K562 (cell line): Measurements from ENCODE around the gene ZBTB25.

Experiments used
- CTCF ChIP-seq, 3 experiments: IDR thresholded peaks in 2 of 3; conservative IDR thresholded peaks in 1 of 3; 2 replicates each; pipeline ENCODE4 v1.5.1; 2011 to 2012; ENCODE audit warnings: low read length in 3 of 3, mild to moderate bottlenecking in 3 of 3, control low read depth in 2 of 3, improper control_type of control experiment in 1 of 3, inconsistent platforms in 1 of 3, low read depth in 1 of 3, mixed read lengths in 1 of 3, moderate library complexity in 1 of 3; ENCODE audit not compliant: insufficient read depth in 2 of 3
- EP300 ChIP-seq: IDR thresholded peaks from 2 replicates; pipeline ENCODE4 v1.6.1; 2012; ENCODE audit warnings: low read length, improper control_type of control experiment
- GTF2A2 ChIP-seq: IDR thresholded peaks from 2 replicates; pipeline ENCODE4 v1.6.1; 2016; ENCODE audit warnings: mild to moderate bottlenecking, missing genetic modification characterization, missing compliant biosample characterization
- NR2F6 ChIP-seq: fragments of 450-650 bp; formaldehyde crosslinking; IDR thresholded peaks from 2 replicates; pipeline ENCODE4 v1.4.0; 2020; ENCODE audit warnings: mild to moderate bottlenecking
- POLR2A ChIP-seq: fragments of 450-650 bp; conservative IDR thresholded peaks from 2 replicates; pipeline ENCODE4 v1.6.1; 2016
- SAFB2 ChIP-seq: fragments of 200-400 bp; formaldehyde crosslinking; IDR thresholded peaks from 2 replicates; pipeline ENCODE4 v1.6.1; 2018; ENCODE audit warnings: borderline replicate concordance, low read length, low read depth, moderate library complexity; ENCODE audit not compliant: severe bottlenecking

GRCh38 chr14:64444140-64444539 lies 59.5 kb downstream of the ZBTB25 start:
- TF ChIP-seq EP300: no peak
- TF ChIP-seq SAFB2: no peak
- no peak for TF ChIP-seq GTF2A2
- TF ChIP-seq CTCF (IDR thresholded peaks at IDR 0.05 in 2 of 3, conservative IDR thresholded peaks at IDR 0.05 in 1 of 3; ENCODE audit: insufficient read depth in 2 of 3, low read depth in 1 of 3, low read length in 3 of 3): no peak
- TF ChIP-seq POLR2A: no peak
- no peak for TF ChIP-seq NR2F6 (CRISPR knock-in tag)
